OCI-LY7 (cell line): ENCODE measurements around the gene SLC1A7.

Experiments
- EZH2phosphoT487 ChIP-seq: fragments of 200-600 bp; sonication (generic); IDR thresholded peaks from 2 replicates; pipeline ENCODE4 v1.6.1; 2018; ENCODE audit warnings: low read depth, borderline replicate concordance, mild to moderate bottlenecking, mixed run types, antibody characterized with exemption, low read length, moderate library complexity, mixed read lengths
- TF ChIP-seq, protein P1 (sequence below): fragments of 200-600 bp; sonication (generic); conservative IDR thresholded peaks from 2 replicates; pipeline ENCODE4 v1.5.1; 2014; ENCODE audit warnings: mild to moderate bottlenecking, antibody characterized with exemption, low read length, moderate library complexity, mixed read lengths

DNA sequence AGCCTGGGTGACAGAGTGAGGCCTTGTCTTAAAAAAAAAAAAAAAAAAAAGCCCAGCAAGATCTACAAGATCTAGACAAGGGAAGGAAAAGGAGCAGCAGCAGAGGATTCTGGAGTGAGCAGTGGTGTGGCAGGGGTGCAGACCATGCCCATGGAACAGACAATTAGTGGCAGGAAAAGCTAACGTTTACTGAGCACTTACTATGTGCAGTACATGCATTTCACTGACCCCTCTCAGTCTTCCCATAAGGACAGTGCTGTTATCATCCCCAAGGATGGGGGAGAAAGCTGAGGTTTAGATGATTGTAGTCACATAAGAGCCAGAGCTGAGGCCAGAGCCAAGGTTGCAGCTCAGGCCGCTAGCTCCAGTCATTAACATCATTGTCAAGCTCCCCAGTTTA, 74.6 kb downstream of the SLC1A7 start:
- TF ChIP-seq, protein P1, sequence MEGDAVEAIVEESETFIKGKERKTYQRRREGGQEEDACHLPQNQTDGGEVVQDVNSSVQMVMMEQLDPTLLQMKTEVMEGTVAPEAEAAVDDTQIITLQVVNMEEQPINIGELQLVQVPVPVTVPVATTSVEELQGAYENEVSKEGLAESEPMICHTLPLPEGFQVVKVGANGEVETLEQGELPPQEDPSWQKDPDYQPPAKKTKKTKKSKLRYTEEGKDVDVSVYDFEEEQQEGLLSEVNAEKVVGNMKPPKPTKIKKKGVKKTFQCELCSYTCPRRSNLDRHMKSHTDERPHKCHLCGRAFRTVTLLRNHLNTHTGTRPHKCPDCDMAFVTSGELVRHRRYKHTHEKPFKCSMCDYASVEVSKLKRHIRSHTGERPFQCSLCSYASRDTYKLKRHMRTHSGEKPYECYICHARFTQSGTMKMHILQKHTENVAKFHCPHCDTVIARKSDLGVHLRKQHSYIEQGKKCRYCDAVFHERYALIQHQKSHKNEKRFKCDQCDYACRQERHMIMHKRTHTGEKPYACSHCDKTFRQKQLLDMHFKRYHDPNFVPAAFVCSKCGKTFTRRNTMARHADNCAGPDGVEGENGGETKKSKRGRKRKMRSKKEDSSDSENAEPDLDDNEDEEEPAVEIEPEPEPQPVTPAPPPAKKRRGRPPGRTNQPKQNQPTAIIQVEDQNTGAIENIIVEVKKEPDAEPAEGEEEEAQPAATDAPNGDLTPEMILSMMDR, result no peak
- TF ChIP-seq EZH2phosphoT487, result no peak
